Neural cell (in vitro differentiated cells): ENCODE measurements around the gene SV2B.

Experiments
- MXI1 ChIP-seq: fragments of 450-650 bp; conservative IDR thresholded peaks from 2 replicates; pipeline ENCODE4 v1.6.1; 2014; ENCODE audit warnings: antibody characterized with exemption, mild to moderate bottlenecking; ENCODE audit not compliant: poor library complexity, severe bottlenecking
- POLR2AphosphoS5 ChIP-seq: IDR thresholded peaks from 2 replicates; pipeline ENCODE4 v1.6.1; 2012
- RAD21 ChIP-seq: fragments of 450-650 bp; conservative IDR thresholded peaks from 2 replicates; pipeline ENCODE4 v1.6.1; 2014; ENCODE audit warnings: antibody characterized with exemption, mild to moderate bottlenecking, moderate library complexity
- SMC3 ChIP-seq: fragments of 450-650 bp; conservative IDR thresholded peaks from 2 replicates; pipeline ENCODE4 v1.6.1; 2014; ENCODE audit warnings: antibody characterized with exemption, mild to moderate bottlenecking, moderate library complexity; ENCODE audit not compliant: poor library complexity
- TF ChIP-seq, protein P1 (sequence below): fragments of 450-650 bp; IDR thresholded peaks from 2 replicates; pipeline ENCODE4 v1.5.1; 2014; ENCODE audit warnings: antibody characterized with exemption, mild to moderate bottlenecking, moderate library complexity; ENCODE audit not compliant: poor library complexity, severe bottlenecking

- TF ChIP-seq, protein P1, sequence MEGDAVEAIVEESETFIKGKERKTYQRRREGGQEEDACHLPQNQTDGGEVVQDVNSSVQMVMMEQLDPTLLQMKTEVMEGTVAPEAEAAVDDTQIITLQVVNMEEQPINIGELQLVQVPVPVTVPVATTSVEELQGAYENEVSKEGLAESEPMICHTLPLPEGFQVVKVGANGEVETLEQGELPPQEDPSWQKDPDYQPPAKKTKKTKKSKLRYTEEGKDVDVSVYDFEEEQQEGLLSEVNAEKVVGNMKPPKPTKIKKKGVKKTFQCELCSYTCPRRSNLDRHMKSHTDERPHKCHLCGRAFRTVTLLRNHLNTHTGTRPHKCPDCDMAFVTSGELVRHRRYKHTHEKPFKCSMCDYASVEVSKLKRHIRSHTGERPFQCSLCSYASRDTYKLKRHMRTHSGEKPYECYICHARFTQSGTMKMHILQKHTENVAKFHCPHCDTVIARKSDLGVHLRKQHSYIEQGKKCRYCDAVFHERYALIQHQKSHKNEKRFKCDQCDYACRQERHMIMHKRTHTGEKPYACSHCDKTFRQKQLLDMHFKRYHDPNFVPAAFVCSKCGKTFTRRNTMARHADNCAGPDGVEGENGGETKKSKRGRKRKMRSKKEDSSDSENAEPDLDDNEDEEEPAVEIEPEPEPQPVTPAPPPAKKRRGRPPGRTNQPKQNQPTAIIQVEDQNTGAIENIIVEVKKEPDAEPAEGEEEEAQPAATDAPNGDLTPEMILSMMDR = no peak
- TF ChIP-seq RAD21 (no peak), MXI1 (no peak), SMC3 (no peak), POLR2AphosphoS5 (no peak)
Observed at GRCh38 chr15:91133511-91133910, 33.5 kb downstream of the SV2B start.
